Measurements from ENCODE around the gene NOX3.
"Not testable (repeated sequence)": the region's sequence is repeated elsewhere in the genome, so short reads cannot be mapped to it uniquely, and the experiment has no call there.

Gene NOX3

DNA sequence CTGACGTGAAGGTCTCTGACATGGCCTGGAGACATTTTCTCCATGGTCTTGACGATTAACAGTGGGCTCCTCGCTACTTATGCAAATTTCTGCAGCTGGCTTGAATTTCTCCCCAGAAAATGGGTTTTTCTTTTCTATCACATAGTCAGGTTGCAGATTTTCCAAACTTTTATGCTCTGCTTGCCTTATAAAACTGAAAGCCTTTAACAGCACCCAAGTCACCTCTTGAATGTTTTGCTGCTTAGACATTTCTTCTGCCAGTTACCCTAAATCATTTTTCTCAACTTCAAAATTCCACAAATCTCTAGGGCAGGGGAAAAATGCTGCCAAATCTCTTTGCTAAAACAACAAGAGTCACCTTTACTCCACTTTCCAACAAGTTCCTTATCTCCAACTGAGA, 12.9 kb upstream of the NOX3 start:
- not testable (repeated sequence) for DNase-seq

GRCh38 chr6:155466539-155466938, 10.9 kb upstream of the NOX3 start:
- DNase-seq, result no peak

- DNase-seq, result no peak
These were observed 5.9 kb upstream of the NOX3 start for GRCh38 chr6:155461556-155461955.

GRCh38 chr6:155454471-155454870, 1.2 kb downstream of the NOX3 start:
- DNase-seq, result peak in 2 of 4 experiments; percentile 1 to 27

DNA sequence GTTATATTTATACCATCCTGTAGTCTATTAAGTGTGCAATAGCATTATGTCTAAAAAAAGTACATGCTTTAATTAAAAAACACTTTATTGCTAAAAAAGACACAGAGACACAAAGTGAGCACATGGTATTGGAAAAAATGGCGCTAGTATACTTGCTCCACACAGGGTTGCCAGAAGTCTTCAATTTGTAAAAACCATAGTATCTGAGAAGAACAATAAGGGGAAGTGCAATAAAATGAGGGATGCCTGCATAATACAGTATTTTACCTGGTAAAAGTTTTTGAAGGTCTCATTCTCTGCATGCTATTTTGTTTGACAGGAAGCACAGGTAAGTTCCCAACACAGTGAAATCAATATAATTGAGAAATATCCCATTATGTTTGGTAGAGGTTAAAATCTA, 1.6 kb downstream of the NOX3 start:
- DNase-seq, result no peak

GRCh38 chr6:155452576-155452975, 3.1 kb downstream of the NOX3 start:
- no peak for DNase-seq

GRCh38 chr6:155451530-155451929, 4.1 kb downstream of the NOX3 start:
- not testable (repeated sequence) for DNase-seq

- DNase-seq, result no peak
These were observed 5.4 kb downstream of the NOX3 start for GRCh38 chr6:155450240-155450581.

GRCh38 chr6:155449450-155450239, 6.0 kb downstream of the NOX3 start:
- DNase-seq, result no peak

GRCh38 chr6:155448668-155449449, 6.8 kb downstream of the NOX3 start:
- no peak for DNase-seq

DNA sequence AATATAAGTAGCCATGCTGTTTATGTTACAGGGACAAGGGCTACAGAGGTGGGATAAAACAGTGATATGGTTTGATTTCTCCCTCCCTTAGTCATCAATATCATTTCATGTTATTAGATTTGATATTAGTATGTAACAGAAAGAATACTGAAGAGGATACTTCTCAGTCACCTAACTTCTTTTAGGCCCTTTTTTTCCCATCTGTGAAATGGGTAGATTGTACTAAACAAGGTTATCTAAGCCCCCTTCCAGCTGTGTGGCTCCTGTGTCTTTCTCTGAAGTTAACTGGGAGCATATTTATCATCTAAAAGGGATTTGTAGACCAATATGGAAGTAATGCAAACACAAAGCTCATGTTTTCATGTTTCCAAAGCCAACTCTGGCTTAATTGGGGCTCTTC, 7.7 kb downstream of the NOX3 start:
- no peak for DNase-seq

DNA sequence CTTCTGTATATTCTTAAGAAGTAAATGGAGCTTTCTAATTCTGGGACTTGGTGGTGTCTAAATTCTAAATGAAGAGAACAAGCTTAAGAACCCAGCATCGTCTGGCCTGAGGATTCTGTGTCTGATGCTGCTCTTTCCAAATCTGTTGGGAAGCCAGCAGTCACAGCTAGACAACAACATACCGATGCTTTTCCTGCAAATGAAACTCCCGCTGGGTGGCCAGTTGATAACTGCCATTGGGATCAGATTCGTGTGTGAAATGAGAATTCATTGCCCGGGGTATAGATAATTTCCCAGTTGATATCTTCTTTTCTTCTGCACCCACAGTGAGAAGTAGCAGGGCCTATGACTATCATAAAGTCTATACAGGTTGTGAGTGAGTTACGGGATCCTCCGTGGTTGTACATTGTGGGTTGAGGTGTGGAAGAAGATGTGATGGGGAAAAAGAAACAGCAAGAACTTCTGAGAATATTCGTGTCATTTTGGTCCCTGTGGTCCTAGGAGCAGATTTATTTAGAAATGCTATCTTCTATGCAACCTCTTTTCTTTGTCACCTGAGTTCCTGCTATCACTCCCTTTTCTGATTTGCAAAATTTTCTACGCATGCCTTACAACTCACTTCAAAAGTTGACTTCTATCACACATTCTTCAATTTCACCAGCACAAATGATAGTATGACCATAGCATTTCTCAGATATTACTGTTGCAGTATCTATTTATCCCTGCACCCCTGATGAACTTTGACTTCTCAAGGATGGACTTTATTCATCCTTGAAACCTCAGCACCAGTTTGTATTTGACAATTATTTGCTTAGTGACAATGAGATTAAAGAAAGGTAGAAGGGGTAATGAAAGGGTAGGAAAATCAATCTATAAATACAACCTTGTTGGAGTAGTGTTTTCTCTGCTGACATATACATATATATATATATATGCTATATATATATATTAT, 10.4 kb downstream of the NOX3 start:
- DNase-seq, result no peak

DNA sequence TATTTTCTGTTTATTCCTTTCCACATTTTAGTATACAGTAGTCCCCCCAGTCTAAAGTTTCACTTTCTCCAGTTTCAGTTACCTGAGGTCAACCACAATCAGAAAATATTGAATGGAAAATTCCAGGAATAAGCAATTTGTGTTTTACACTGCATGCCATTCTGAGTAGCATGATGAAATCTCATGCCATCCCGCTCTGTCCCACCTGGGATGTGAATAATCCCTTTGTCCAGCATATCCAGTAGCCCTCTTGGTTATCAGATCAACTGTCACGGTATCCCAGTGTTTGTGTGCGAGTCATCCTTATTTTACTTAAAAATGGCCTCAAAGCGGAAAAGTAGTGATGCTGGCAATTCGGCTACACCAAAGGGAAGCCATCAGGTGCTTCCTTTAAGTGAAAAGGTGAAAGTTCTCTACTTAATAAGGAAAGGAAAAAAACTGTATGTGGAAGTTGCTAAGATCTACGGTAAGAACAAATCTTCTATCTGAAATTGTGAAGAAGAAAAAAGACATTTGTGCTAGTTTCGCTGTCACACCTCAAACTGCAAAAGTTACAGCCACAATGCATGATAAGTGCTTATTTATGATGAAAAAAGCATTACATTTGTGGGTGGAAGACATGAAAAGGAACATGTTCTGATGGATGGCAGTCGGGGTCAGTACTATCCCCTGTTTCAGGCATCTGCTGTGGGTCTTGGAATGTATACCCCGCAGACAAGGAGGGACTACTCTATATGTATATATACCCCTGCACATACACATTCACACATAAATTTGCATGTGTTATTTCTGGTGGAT, 11.3 kb downstream of the NOX3 start:
- no peak for DNase-seq

GRCh38 chr6:155443168-155443567, 12.5 kb downstream of the NOX3 start:
- no peak for DNase-seq

- no peak for DNase-seq
These were observed 13.1 kb downstream of the NOX3 start for GRCh38 chr6:155442562-155442961.

DNA sequence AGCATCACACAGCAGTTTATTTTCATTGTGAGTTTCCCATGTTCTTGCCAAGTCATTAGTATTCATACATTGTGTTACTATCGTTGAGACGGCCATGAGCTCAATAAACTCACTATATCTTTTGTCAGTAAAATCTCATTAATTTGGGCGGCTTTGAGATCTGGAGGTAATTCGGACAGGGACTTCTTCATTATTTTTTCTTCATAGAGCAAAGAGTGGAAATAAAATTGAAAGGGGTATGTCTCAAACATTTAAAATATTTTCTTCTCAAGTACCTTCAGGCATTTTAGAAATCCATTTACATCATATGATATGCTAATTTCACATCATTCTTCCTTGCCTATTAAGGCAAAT, 14.6 kb downstream of the NOX3 start:
- DNase-seq, result no peak

GRCh38 chr6:155440398-155441111, 15.1 kb downstream of the NOX3 start:
- no peak for DNase-seq

GRCh38 chr6:155439376-155439775, 16.3 kb downstream of the NOX3 start:
- DNase-seq, result no peak

DNA sequence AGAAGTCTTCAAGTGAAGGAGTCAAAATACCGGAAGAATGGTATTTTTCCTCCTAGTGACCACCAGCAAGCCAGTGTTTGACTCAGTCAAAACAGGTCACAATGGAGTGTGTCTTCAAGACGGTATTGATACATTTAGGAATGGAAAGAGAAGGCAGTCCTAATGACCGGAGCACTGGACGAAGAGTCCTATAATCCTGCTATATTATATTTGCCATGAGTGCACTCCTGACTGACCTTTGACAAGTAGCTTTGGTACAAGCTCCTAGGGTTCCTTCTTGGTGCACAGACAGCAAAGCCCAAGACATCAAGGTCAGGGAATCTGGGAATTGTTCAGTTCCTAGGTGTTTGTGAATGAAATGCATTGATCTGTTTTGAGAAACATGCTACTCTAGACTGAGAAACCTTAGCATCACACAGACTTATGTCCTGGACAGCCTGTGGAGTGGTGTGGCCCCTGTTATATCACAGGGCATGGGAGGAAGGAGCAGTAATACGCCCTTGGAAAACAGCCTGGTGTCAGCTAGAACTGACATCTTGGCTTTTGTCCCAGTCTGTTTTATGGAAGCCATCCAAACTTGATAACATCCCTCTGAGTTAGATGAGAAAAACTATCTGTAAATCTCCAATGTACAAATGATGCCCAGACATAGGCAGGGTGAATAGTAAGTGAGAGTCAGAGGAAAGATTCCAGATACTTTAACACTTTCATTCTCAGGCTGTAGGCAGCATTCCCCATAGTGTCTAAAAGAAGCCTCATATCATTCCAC, 18.5 kb downstream of the NOX3 start:
- DNase-seq, result no peak

GRCh38 chr6:155434829-155435423, 20.7 kb downstream of the NOX3 start:
- no peak for DNase-seq
